T-helper 17 cell (primary cell): Measurements from ENCODE around the gene GPLD1. TPM values are rescaled to one million over a fixed set of nuclear protein-coding genes. Genes with fewer than 3 reads are reported as not detected.

Experiments
- ATAC-seq: fragments of 150-1000 bp; cut with Tn5 transposase; 2 replicates; pipeline ENCODE4 v1.10.0; 2021; ENCODE audit warnings: mild to moderate bottlenecking, moderate library complexity
- DNase-seq, 3 donors: peaks; one replicate each; pipeline versions ENCODE4 v3.0.0 to v3.0.0-alpha.2; 2020 to 2021
- H3K9me3 ChIP-seq: one replicate; pipeline ENCODE4 v1.7.0; 2013; ENCODE audit warnings: low read length, mild to moderate bottlenecking; ENCODE audit not compliant: control insufficient read depth, poor library complexity, severe bottlenecking
- H3K27ac Mint-ChIP-seq: one replicate; pipeline ENCODE4 v1.8.0; 2022; ENCODE audit warnings: mild to moderate bottlenecking, moderate library complexity, mixed read lengths
- H3K27me3 Mint-ChIP-seq: one replicate; pipeline ENCODE4 v1.8.0; 2022; ENCODE audit warnings: mixed read lengths
- H3K36me3 Mint-ChIP-seq: one replicate; pipeline ENCODE4 v1.8.0; 2022; ENCODE audit warnings: low read depth, mixed read lengths
- H3K4me1 Mint-ChIP-seq: one replicate; pipeline ENCODE4 v1.8.0; 2022; ENCODE audit warnings: mild to moderate bottlenecking, mixed read lengths
- H3K4me3 Mint-ChIP-seq: one replicate; pipeline ENCODE4 v1.8.0; 2022; ENCODE audit warnings: mild to moderate bottlenecking, moderate library complexity, mixed read lengths
- total RNA-seq, 4 donors: library from RNA in 2 of 4; stranded (reverse) in 2 of 4; gene quantifications; one replicate each; pipeline ENCODE4 v1.2.3 and lab custom pipeline; 2022 to 2026

The GPLD1 gene
- total RNA-seq, 2 donors from 2014 or later: 0.21 to 0.40 TPM

GRCh38 chr6:24493945-24494820 lies 4.8 kb upstream of the GPLD1 start:
- peak overlapping the region; percentile 89 for H3K4me3 Mint-ChIP-seq
- peaks cover 15% of the 10 kb centered on the region for H3K4me1 Mint-ChIP-seq
- peak overlapping the region; percentile 54 for H3K27ac Mint-ChIP-seq
- peak; percentile 1 for ATAC-seq
- no peaks in the 10 kb centered on the region for H3K27me3 Mint-ChIP-seq
- no peaks in the 10 kb centered on the region for H3K36me3 Mint-ChIP-seq
- H3K9me3 ChIP-seq: no peaks in the 10 kb centered on the region
- no peak for DNase-seq

- peaks cover 14% of the 10 kb centered on the region for H3K4me1 Mint-ChIP-seq
- no peaks in the 10 kb centered on the region for H3K27me3 Mint-ChIP-seq
- no peak for ATAC-seq
- no peak overlapping the region for H3K27ac Mint-ChIP-seq
- H3K9me3 ChIP-seq: no peaks in the 10 kb centered on the region
- DNase-seq: no peak
- H3K36me3 Mint-ChIP-seq: no peaks in the 10 kb centered on the region
- no peak overlapping the region for H3K4me3 Mint-ChIP-seq
Measured at GRCh38 chr6:24492475-24492874, 3.1 kb upstream of the GPLD1 start.

- Mint-ChIP-seq H3K27me3 (no peaks in the 10 kb centered on the region), H3K27ac (no peak overlapping the region), H3K36me3 (no peaks in the 10 kb centered on the region), H3K4me3 (no peak overlapping the region), H3K4me1 (peaks cover 14% of the 10 kb centered on the region)
- H3K9me3 ChIP-seq: no peaks in the 10 kb centered on the region
- DNase-seq (no peak), ATAC-seq (no peak)
Measured at GRCh38 chr6:24490948-24491347, 1.6 kb upstream of the GPLD1 start.

- DNase-seq: no peak
- H3K9me3 ChIP-seq: no peaks in the 10 kb centered on the region
- no peak for ATAC-seq
- Mint-ChIP-seq H3K4me3 (no peak overlapping the region), H3K4me1 (peaks cover 12% of the 10 kb centered on the region), H3K27ac (no peak overlapping the region), H3K27me3 (peaks cover 2% of the 10 kb centered on the region), H3K36me3 (no peaks in the 10 kb centered on the region)
Measured at GRCh38 chr6:24489881-24490280, 503 bp upstream of the GPLD1 start.

- no peak for ATAC-seq
- no peaks in the 10 kb centered on the region for H3K9me3 ChIP-seq
- Mint-ChIP-seq H3K36me3 (no peaks in the 10 kb centered on the region), H3K4me3 (no peak overlapping the region), H3K4me1 (peaks cover 3% of the 10 kb centered on the region), H3K27ac (no peak overlapping the region), H3K27me3 (peaks cover 7% of the 10 kb centered on the region)
- no peak for DNase-seq
Measured at GRCh38 chr6:24486065-24486464, 3.3 kb downstream of the GPLD1 start.

GRCh38 chr6:24484657-24485323 lies 4.6 kb downstream of the GPLD1 start:
- H3K4me1 Mint-ChIP-seq: peaks cover 4% of the 10 kb centered on the region
- no peaks in the 10 kb centered on the region for H3K9me3 ChIP-seq
- H3K36me3 Mint-ChIP-seq: no peaks in the 10 kb centered on the region
- peaks cover 7% of the 10 kb centered on the region for H3K27me3 Mint-ChIP-seq
- no peak for DNase-seq
- H3K27ac Mint-ChIP-seq: no peak overlapping the region
- H3K4me3 Mint-ChIP-seq: no peak overlapping the region
- ATAC-seq: no peak

GRCh38 chr6:24481449-24481848 lies 7.9 kb downstream of the GPLD1 start:
- H3K4me1 Mint-ChIP-seq: peaks cover 3% of the 10 kb centered on the region
- no peaks in the 10 kb centered on the region for H3K36me3 Mint-ChIP-seq
- no peak for ATAC-seq
- no peak overlapping the region for H3K4me3 Mint-ChIP-seq
- peaks cover 7% of the 10 kb centered on the region for H3K27me3 Mint-ChIP-seq
- DNase-seq: no peak
- H3K27ac Mint-ChIP-seq: no peak overlapping the region
- no peaks in the 10 kb centered on the region for H3K9me3 ChIP-seq

GRCh38 chr6:24480705-24481104 lies 8.7 kb downstream of the GPLD1 start:
- Mint-ChIP-seq H3K4me1 (peaks cover 3% of the 10 kb centered on the region), H3K27ac (no peak overlapping the region), H3K27me3 (peaks cover 7% of the 10 kb centered on the region), H3K36me3 (no peaks in the 10 kb centered on the region), H3K4me3 (peak overlapping the region; percentile 49)
- DNase-seq (no peak), ATAC-seq (no peak)
- H3K9me3 ChIP-seq: no peaks in the 10 kb centered on the region

GRCh38 chr6:24478903-24479302 lies 10.5 kb downstream of the GPLD1 start:
- ATAC-seq: no peak
- Mint-ChIP-seq H3K27me3 (no peaks in the 10 kb centered on the region), H3K4me1 (peaks cover 3% of the 10 kb centered on the region), H3K36me3 (no peaks in the 10 kb centered on the region), H3K4me3 (no peak overlapping the region), H3K27ac (no peak overlapping the region)
- DNase-seq: no peak
- H3K9me3 ChIP-seq: no peaks in the 10 kb centered on the region

GRCh38 chr6:24477070-24477469 lies 12.3 kb downstream of the GPLD1 start:
- Mint-ChIP-seq H3K27ac (no peak overlapping the region), H3K27me3 (no peaks in the 10 kb centered on the region), H3K4me3 (no peak overlapping the region), H3K4me1 (peaks cover 3% of the 10 kb centered on the region), H3K36me3 (no peaks in the 10 kb centered on the region)
- DNase-seq (no peak), ATAC-seq (no peak)
- no peaks in the 10 kb centered on the region for H3K9me3 ChIP-seq

GRCh38 chr6:24476631-24477030 lies 12.7 kb downstream of the GPLD1 start:
- Mint-ChIP-seq H3K4me1 (peaks cover 3% of the 10 kb centered on the region), H3K4me3 (no peak overlapping the region), H3K27ac (no peak overlapping the region), H3K27me3 (no peaks in the 10 kb centered on the region), H3K36me3 (no peaks in the 10 kb centered on the region)
- no peak for DNase-seq
- ATAC-seq: no peak
- H3K9me3 ChIP-seq: no peaks in the 10 kb centered on the region

- Mint-ChIP-seq H3K36me3 (no peaks in the 10 kb centered on the region), H3K4me1 (no peaks in the 10 kb centered on the region), H3K27me3 (no peaks in the 10 kb centered on the region), H3K27ac (no peak overlapping the region), H3K4me3 (no peak overlapping the region)
- DNase-seq: no peak
- no peak for ATAC-seq
- no peaks in the 10 kb centered on the region for H3K9me3 ChIP-seq
Measured at GRCh38 chr6:24472181-24472580, 17.2 kb downstream of the GPLD1 start.

GRCh38 chr6:24469811-24470210 lies 19.6 kb downstream of the GPLD1 start:
- Mint-ChIP-seq H3K36me3 (no peaks in the 10 kb centered on the region), H3K27me3 (peaks cover 5% of the 10 kb centered on the region), H3K4me3 (no peak overlapping the region), H3K27ac (no peak overlapping the region), H3K4me1 (no peaks in the 10 kb centered on the region)
- no peaks in the 10 kb centered on the region for H3K9me3 ChIP-seq
- ATAC-seq (no peak), DNase-seq (no peak)
